ENCODE results near the gene CLDN6.

Gene CLDN6

GRCh38 chr16:2971134-2971984, 46.6 kb downstream of the CLDN6 start:
- Histone ChIP-seq H3K4me3 (ENCODE audit: low read length) (peak overlapping the region; percentile 92), H3K79me2 (ENCODE audit: control insufficient read depth, low read length) (peaks cover 53% of the 10 kb centered on the region), H3K36me3 (ENCODE audit: control insufficient read depth, low read length) (peaks cover 80% of the 10 kb centered on the region), H3K27ac (ENCODE audit: low read depth, low read length) (0 out of 2 replicates have a peak overlapping the region, but pooled peaks have one; percentile 96), H3K27me3 (ENCODE audit: control insufficient read depth, low read length) (no peaks in the 10 kb centered on the region), H3K4me2 (ENCODE audit: low read length) (peak overlapping the region; percentile 97), H4K20me1 (ENCODE audit: control insufficient read depth, insufficient read depth, low read depth, low read length) (peaks cover 10% of the 10 kb centered on the region), H3K9me2 (replicated peaks; ENCODE audit: control insufficient read depth, low read length) (no peaks in the 10 kb centered on the region), H3K4me1 (ENCODE audit: control insufficient read depth, low read length) (peaks cover 54% of the 10 kb centered on the region), H3K9me3 (ENCODE audit: control insufficient read depth, insufficient read depth, low read length) (no peaks in the 10 kb centered on the region), H3F3A (ENCODE audit: control insufficient read depth, insufficient read depth) (peaks cover 20% of the 10 kb centered on the region)
- TF ChIP-seq CTCF (IDR thresholded peaks at IDR 0.05; ENCODE audit: low read depth, low read length, poor library complexity, severe bottlenecking) (peak; percentile 57), EZH2phosphoT487 (IDR thresholded peaks at IDR 0.05; ENCODE audit: borderline replicate concordance, low read length) (no peak)

GRCh38 chr16:2970563-2970962, 47.4 kb downstream of the CLDN6 start:
- Histone ChIP-seq H3K4me1 (ENCODE audit: control insufficient read depth, low read length) (peaks cover 62% of the 10 kb centered on the region), H3K4me2 (ENCODE audit: low read length) (peak overlapping the region; percentile 97), H3K27me3 (ENCODE audit: control insufficient read depth, low read length) (no peaks in the 10 kb centered on the region), H3K27ac (ENCODE audit: low read depth, low read length) (peak overlapping the region; percentile 96), H4K20me1 (ENCODE audit: control insufficient read depth, insufficient read depth, low read depth, low read length) (peaks cover 10% of the 10 kb centered on the region), H3K9me2 (replicated peaks; ENCODE audit: control insufficient read depth, low read length) (no peaks in the 10 kb centered on the region), H3K9me3 (ENCODE audit: control insufficient read depth, insufficient read depth, low read length) (no peaks in the 10 kb centered on the region), H3F3A (ENCODE audit: control insufficient read depth, insufficient read depth) (peaks cover 25% of the 10 kb centered on the region), H3K79me2 (ENCODE audit: control insufficient read depth, low read length) (peaks cover 51% of the 10 kb centered on the region), H3K36me3 (ENCODE audit: control insufficient read depth, low read length) (peaks cover 72% of the 10 kb centered on the region), H3K4me3 (ENCODE audit: low read length) (peak overlapping the region; percentile 92)
- TF ChIP-seq EZH2phosphoT487 (IDR thresholded peaks at IDR 0.05; ENCODE audit: borderline replicate concordance, low read length) (no peak), CTCF (IDR thresholded peaks at IDR 0.05; ENCODE audit: low read depth, low read length, poor library complexity, severe bottlenecking) (no peak)

- H3K4me1 ChIP-seq (ENCODE audit: control insufficient read depth, low read length): peaks cover 67% of the 10 kb centered on the region
- H3K27ac ChIP-seq (ENCODE audit: low read depth, low read length): peak overlapping the region; percentile 96
- peak; percentile 67 for TF ChIP-seq CTCF (IDR thresholded peaks at IDR 0.05; ENCODE audit: low read depth, low read length, poor library complexity, severe bottlenecking)
- TF ChIP-seq EZH2phosphoT487 (IDR thresholded peaks at IDR 0.05; ENCODE audit: borderline replicate concordance, low read length): no peak
These were observed 48.1 kb downstream of the CLDN6 start for GRCh38 chr16:2969545-2970521.

More at GRCh38 chr16:2969545-2970521, 48.1 kb downstream of the CLDN6 start:
- no peaks in the 10 kb centered on the region for H3K9me2 ChIP-seq (replicated peaks; ENCODE audit: control insufficient read depth, low read length)
- peaks cover 28% of the 10 kb centered on the region for H3F3A ChIP-seq (ENCODE audit: control insufficient read depth, insufficient read depth)
- no peaks in the 10 kb centered on the region for H3K27me3 ChIP-seq (ENCODE audit: control insufficient read depth, low read length)
- peaks cover 10% of the 10 kb centered on the region for H4K20me1 ChIP-seq (ENCODE audit: control insufficient read depth, insufficient read depth, low read depth, low read length)
- H3K9me3 ChIP-seq (ENCODE audit: control insufficient read depth, insufficient read depth, low read length): no peaks in the 10 kb centered on the region
- H3K79me2 ChIP-seq (ENCODE audit: control insufficient read depth, low read length): peaks cover 44% of the 10 kb centered on the region
- H3K4me3 ChIP-seq (ENCODE audit: low read length): peak overlapping the region; percentile 92
- peaks cover 65% of the 10 kb centered on the region for H3K36me3 ChIP-seq (ENCODE audit: control insufficient read depth, low read length)
- peak overlapping the region; percentile 97 for H3K4me2 ChIP-seq (ENCODE audit: low read length)
